Uterus (tissue), 4 donors: ENCODE results near the gene KCNMA1. TPM values are rescaled to one million over a fixed set of nuclear protein-coding genes. Genes with fewer than 3 reads are reported as not detected.

Source experiments
- DNase-seq, 2 donors: peaks; one replicate each; pipeline ENCODE4 v3.0.0-alpha.2; 2019 to 2020
- H3K27ac ChIP-seq, 2 donors: fragments of 200-600 bp; sonication (generic); 1 replicate in 1 of 2; 2 replicates in 1 of 2; pipeline ENCODE4 v1.5.1; 2016 to 2018
- H3K27me3 ChIP-seq, 2 donors: fragments of 200-600 bp; sonication (generic); one replicate each; pipeline ENCODE4 v1.5.1; 2018 to 2019; ENCODE audit warnings: control low read depth in 1 of 2
- H3K36me3 ChIP-seq, 2 donors: fragments of 200-600 bp; sonication (generic); one replicate each; pipeline ENCODE4 v1.5.1; 2019; ENCODE audit warnings: control low read depth in 1 of 2
- H3K4me1 ChIP-seq, 2 donors: fragments of 200-600 bp; sonication (generic); one replicate each; pipeline ENCODE4 v1.5.1; 2018 to 2019; ENCODE audit warnings: control low read depth in 1 of 2
- H3K4me3 ChIP-seq, 2 donors: fragments of 200-600 bp; sonication (generic); 1 replicate in 1 of 2; 2 replicates in 1 of 2; pipeline ENCODE4 v1.5.1; 2018 to 2019; ENCODE audit warnings: mild to moderate bottlenecking in 1 of 2
- H3K9me3 ChIP-seq, 2 donors: fragments of 200-600 bp; sonication (generic); one replicate each; pipeline ENCODE4 v1.5.1; 2019; ENCODE audit warnings: control low read depth in 1 of 2
- CTCF ChIP-seq, 4 experiments: fragments of 200-600 bp in 2 of 4; fragments of 450-650 bp in 2 of 4; sonication (generic) in 2 of 4; IDR thresholded peaks; one replicate each; pipeline ENCODE4 v1.5.1; 2016 to 2019; ENCODE audit warnings: antibody characterized with exemption in 4 of 4, mild to moderate bottlenecking in 2 of 4, moderate library complexity in 1 of 4
- POLR2A ChIP-seq, 2 donors: fragments of 450-650 bp; IDR thresholded peaks; one replicate each; pipeline ENCODE4 v1.6.1; 2016; ENCODE audit warnings: antibody characterized with exemption in 2 of 2, mild to moderate bottlenecking in 1 of 2, moderate library complexity in 1 of 2
- intact Hi-C: fragments of 100-400 bp; cut with DNase I; formaldehyde crosslinking; loops from one replicate; pipeline ENCODE4 v1.15.1; 2023; ENCODE audit warnings: low total_unique reads
- total RNA-seq, 4 donors: library from RNA; depleted of rRNA in 3 of 4; stranded (reverse); fragments of >200 nt in 3 of 4; gene quantifications; one replicate each; pipeline versions ENCODE4 v1.1.0 to v1.2.4, GENCODE V29; 2014 to 2023
- donor health status: DM: yes; HTN: yes; CAD: no.

Gene KCNMA1
- total RNA-seq, 4 donors from 2014 or later, result 86.2 to 236 (median 164) TPM

DNA sequence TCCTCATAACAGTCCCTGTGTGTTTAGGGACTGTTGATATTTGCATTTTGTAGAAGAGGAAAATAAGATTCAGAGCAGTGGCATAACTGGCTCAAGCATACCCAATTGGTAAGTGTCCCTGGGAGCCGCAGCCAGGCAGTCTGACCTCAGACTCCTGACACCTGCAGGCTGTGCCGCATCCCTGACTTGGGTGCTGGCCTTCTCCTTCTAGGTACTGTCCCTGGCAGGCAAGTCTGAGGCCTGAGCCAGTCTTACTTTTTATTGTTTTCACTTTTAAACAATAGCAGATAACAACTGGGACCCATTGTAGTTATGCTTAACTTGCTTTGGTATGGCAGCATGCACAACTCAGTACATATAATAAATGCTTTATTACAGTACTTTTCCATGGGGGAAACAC, 717.0 kb downstream of the KCNMA1 start:
- no peak overlapping the region for H3K27ac ChIP-seq
- no peaks in the 10 kb centered on the region for H3K4me1 ChIP-seq
- DNase-seq, result no peak
- H3K4me3 ChIP-seq, result no peak overlapping the region
- TF ChIP-seq CTCF (IDR thresholded peaks at IDR 0.05) (no peak), POLR2A (IDR thresholded peaks at IDR 0.05) (no peak)
- no peaks in the 10 kb centered on the region for H3K9me3 ChIP-seq
- intact Hi-C loops, result no loop called here
- H3K36me3 ChIP-seq, result no peaks in the 10 kb centered on the region
- no peaks in the 10 kb centered on the region for H3K27me3 ChIP-seq

DNA sequence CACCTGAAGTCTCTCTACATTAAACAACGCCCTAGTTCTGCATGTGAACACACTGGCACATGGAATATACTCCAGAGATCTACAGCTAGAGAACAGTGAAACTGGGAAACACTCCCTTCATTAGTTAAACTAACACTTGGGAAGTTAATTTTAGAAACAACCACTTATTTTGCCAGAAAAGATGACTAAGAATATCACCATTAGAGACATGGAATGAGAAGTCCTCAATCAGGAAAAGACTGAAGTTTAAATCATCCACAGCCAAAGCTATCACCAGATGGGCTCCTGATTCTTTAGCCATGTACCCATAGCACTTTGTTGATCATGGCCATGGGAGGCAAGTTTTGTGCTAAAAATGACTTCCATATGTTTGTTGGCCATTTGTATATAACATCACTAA, 719.5 kb downstream of the KCNMA1 start:
- no peak overlapping the region for H3K4me3 ChIP-seq
- TF ChIP-seq POLR2A (IDR thresholded peaks at IDR 0.05) (no peak), CTCF (IDR thresholded peaks at IDR 0.05) (no peak)
- no peaks in the 10 kb centered on the region for H3K9me3 ChIP-seq
- no peak for DNase-seq
- H3K36me3 ChIP-seq, result no peaks in the 10 kb centered on the region
- no peaks in the 10 kb centered on the region for H3K27me3 ChIP-seq
- H3K27ac ChIP-seq, result no peak overlapping the region
- H3K4me1 ChIP-seq, result no peaks in the 10 kb centered on the region
- intact Hi-C loops, result no loop called here

DNA sequence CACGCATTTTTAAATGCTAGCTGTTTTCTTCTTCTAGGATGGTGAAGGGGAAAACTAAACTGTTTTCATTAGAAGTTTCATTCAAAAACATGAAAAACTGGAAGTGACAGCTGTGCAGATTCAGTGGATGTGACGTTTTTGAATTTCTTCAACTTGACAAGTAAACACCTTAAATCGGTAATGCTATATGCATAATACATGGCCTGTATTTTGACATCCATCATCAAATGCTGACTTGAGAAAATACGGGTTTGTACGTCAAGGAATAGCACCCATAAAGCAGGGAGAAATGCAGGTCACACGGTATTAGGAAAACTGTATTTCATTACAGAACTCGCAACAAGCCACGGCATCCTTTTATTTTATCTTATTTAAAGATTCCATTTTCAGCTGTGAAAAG, 720.5 kb downstream of the KCNMA1 start:
- Histone ChIP-seq H3K27ac (no peak overlapping the region), H3K4me3 (no peak overlapping the region), H3K27me3 (no peaks in the 10 kb centered on the region), H3K4me1 (no peaks in the 10 kb centered on the region), H3K9me3 (no peaks in the 10 kb centered on the region), H3K36me3 (no peaks in the 10 kb centered on the region)
- no peak for DNase-seq
- TF ChIP-seq CTCF (IDR thresholded peaks at IDR 0.05) (no peak), POLR2A (IDR thresholded peaks at IDR 0.05) (no peak)
- intact Hi-C loops, result no loop called here

DNA sequence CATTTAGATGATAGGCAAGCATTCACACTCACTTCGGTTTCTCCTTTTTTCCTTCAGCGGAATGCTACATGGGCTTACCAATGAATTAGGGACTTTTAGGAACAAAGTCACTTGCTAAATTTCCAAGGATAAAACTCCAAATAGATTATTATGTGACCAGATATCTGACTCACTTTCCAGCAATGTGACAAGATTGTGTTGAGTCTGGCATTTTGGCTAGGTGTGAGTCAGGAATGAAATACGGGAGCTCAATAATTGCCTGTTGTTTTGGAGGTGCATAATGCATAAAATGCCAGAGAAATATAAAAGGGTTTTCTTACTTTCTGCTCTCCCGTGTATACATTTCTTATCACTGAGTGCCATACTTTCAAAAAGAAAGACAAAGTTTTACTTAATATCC, 721.1 kb downstream of the KCNMA1 start:
- Histone ChIP-seq H3K27me3 (no peaks in the 10 kb centered on the region), H3K9me3 (no peaks in the 10 kb centered on the region), H3K4me1 (no peaks in the 10 kb centered on the region), H3K27ac (no peak overlapping the region), H3K4me3 (no peak overlapping the region), H3K36me3 (no peaks in the 10 kb centered on the region)
- no peak for DNase-seq
- no peak for TF ChIP-seq POLR2A (IDR thresholded peaks at IDR 0.05)
- intact Hi-C loops, result no loop called here

- H3K27me3 ChIP-seq, result no peaks in the 10 kb centered on the region
- intact Hi-C loops, result no loop called here
- no peaks in the 10 kb centered on the region for H3K9me3 ChIP-seq
- no peak overlapping the region for H3K4me3 ChIP-seq
- no peaks in the 10 kb centered on the region for H3K4me1 ChIP-seq
- no peak for DNase-seq
- H3K36me3 ChIP-seq, result no peaks in the 10 kb centered on the region
- TF ChIP-seq CTCF (IDR thresholded peaks at IDR 0.05) (no peak), POLR2A (IDR thresholded peaks at IDR 0.05) (no peak)
- no peak overlapping the region for H3K27ac ChIP-seq
Observed at GRCh38 chr10:76915316-76915715, 722.3 kb downstream of the KCNMA1 start.

DNA sequence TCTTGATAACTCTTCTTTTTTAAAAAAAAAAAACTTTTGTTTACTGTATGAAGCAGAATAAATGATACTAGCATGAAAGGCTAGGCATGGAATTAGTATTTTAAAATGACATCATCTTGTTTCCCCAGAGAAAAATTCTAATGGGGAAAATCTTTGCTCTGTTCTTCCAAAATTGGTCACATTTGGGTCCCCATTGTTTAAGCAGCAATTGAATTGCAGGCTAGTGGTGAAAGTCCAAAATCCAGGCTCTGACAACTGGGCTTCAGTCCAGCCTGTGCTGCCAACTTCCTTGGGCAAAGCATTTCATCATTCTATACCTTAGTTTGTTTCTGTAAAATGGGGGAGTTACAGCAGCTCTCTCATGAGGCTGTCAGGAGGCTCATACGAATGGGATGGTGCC, 726.4 kb downstream of the KCNMA1 start:
- H3K4me1 ChIP-seq, result no peaks in the 10 kb centered on the region
- no peaks in the 10 kb centered on the region for H3K27me3 ChIP-seq
- no peak for DNase-seq
- no peaks in the 10 kb centered on the region for H3K36me3 ChIP-seq
- H3K27ac ChIP-seq, result no peak overlapping the region
- no peak for TF ChIP-seq CTCF (IDR thresholded peaks at IDR 0.05)
- no peak overlapping the region for H3K4me3 ChIP-seq
- intact Hi-C loops, result no loop called here
- H3K9me3 ChIP-seq, result no peaks in the 10 kb centered on the region
